DND-41 (cell line): ENCODE measurements around the gene HP.
"Not testable (repeated sequence)": the region's sequence is repeated elsewhere in the genome, so short reads cannot be mapped to it uniquely, and the experiment has no call there.

Experiments used
- ATAC-seq: fragments of 200-7000 bp; cut with Tn5 transposase; 3 replicates; pipeline ENCODE4 v1.9.1; 2021; ENCODE audit warnings: low read depth; ENCODE audit not compliant: insufficient read depth
- DNase-seq: peaks from one replicate; pipeline ENCODE4 v3.0.0-alpha.2; 2020
- H2AFZ ChIP-seq: 2 replicates; pipeline ENCODE4 v1.6.0; 2012; ENCODE audit warnings: low read depth, low read length
- H3K27ac ChIP-seq: 2 replicates; pipeline ENCODE4 v1.5.1; 2012; ENCODE audit warnings: low read length, inconsistent platforms
- H3K27me3 ChIP-seq: fragments of 200-600 bp; sonication (generic); 2 replicates; pipeline ENCODE4 v1.6.0; 2012; ENCODE audit warnings: low read length, mild to moderate bottlenecking, inconsistent platforms; ENCODE audit not compliant: insufficient read depth, poor library complexity
- H3K36me3 ChIP-seq: 2 replicates; pipeline ENCODE4 v1.5.1; 2012; ENCODE audit warnings: low read length, inconsistent platforms; ENCODE audit not compliant: insufficient read depth
- H3K4me1 ChIP-seq: 2 replicates; pipeline ENCODE4 v1.5.1; 2012; ENCODE audit warnings: mild to moderate bottlenecking, low read length; ENCODE audit not compliant: insufficient read depth
- H3K4me2 ChIP-seq: 2 replicates; pipeline ENCODE4 v1.6.0; 2012; ENCODE audit warnings: mild to moderate bottlenecking, moderate library complexity, low read length, inconsistent platforms; ENCODE audit not compliant: insufficient read depth
- H3K4me3 ChIP-seq, 2 experiments: fragments of 200-600 bp in 1 of 2; shearing (Covaris generic) in 1 of 2; 2 replicates each; pipeline ENCODE4 v1.5.1; 2012 to 2016; ENCODE audit warnings: inconsistent platforms in 2 of 2, low read length in 2 of 2, mild to moderate bottlenecking in 2 of 2, low read depth in 1 of 2, moderate library complexity in 1 of 2
- H3K79me2 ChIP-seq: 2 replicates; pipeline ENCODE4 v1.6.0; 2012; ENCODE audit warnings: low read length, inconsistent platforms; ENCODE audit not compliant: insufficient read depth
- H3K9ac ChIP-seq: 2 replicates; pipeline ENCODE4 v1.6.0; 2012; ENCODE audit warnings: low read depth, mild to moderate bottlenecking, inconsistent platforms, low read length, moderate library complexity
- H3K9me3 ChIP-seq: 2 replicates; pipeline ENCODE4 v1.5.1; 2012; ENCODE audit warnings: low read length, moderate library complexity, mild to moderate bottlenecking, inconsistent platforms; ENCODE audit not compliant: insufficient read depth, severe bottlenecking
- H4K20me1 ChIP-seq: 2 replicates; pipeline ENCODE4 v1.6.0; 2012; ENCODE audit warnings: low read length; ENCODE audit not compliant: insufficient read depth
- CTCF ChIP-seq: IDR thresholded peaks from 2 replicates; pipeline ENCODE4 v1.5.1; 2012; ENCODE audit warnings: borderline replicate concordance, low read length, moderate library complexity, mild to moderate bottlenecking; ENCODE audit not compliant: poor library complexity, severe bottlenecking; ENCODE audit errors: extremely low read depth
- EZH2 ChIP-seq: IDR thresholded peaks from 3 replicates; pipeline ENCODE4 v1.6.1; 2012; ENCODE audit warnings: borderline replicate concordance, low read depth, mild to moderate bottlenecking, moderate library complexity, low read length, inconsistent platforms; ENCODE audit not compliant: severe bottlenecking

Gene HP

GRCh38 chr16:72068930-72069329 is 14.6 kb downstream of the HP start:
- no peak for TF ChIP-seq EZH2
- TF ChIP-seq CTCF = no peak
- Histone ChIP-seq H3K27ac (no peak overlapping the region), H2AFZ (no peak overlapping the region), H3K27me3 (no peaks in the 10 kb centered on the region), H3K4me3 (no peak overlapping the region), H3K9ac (no peak overlapping the region), H3K9me3 (no peaks in the 10 kb centered on the region), H3K36me3 (no peaks in the 10 kb centered on the region), H3K79me2 (no peaks in the 10 kb centered on the region), H3K4me2 (no peak overlapping the region), H3K4me1 (no peaks in the 10 kb centered on the region), H4K20me1 (no peaks in the 10 kb centered on the region; the same call in 1 of the 2 replicates)
- ATAC-seq = no peak
- no peak for DNase-seq

- no peak for DNase-seq
- H3K4me2 ChIP-seq = no peak overlapping the region
- no peaks in the 10 kb centered on the region; the same call in 1 of the 2 replicates for H4K20me1 ChIP-seq
- no peak overlapping the region for H2AFZ ChIP-seq
- no peaks in the 10 kb centered on the region for H3K79me2 ChIP-seq
- no peaks in the 10 kb centered on the region for H3K4me1 ChIP-seq
- no peak overlapping the region for H3K4me3 ChIP-seq
- no peaks in the 10 kb centered on the region for H3K27me3 ChIP-seq
- ATAC-seq = no peak
- no peak for TF ChIP-seq EZH2
- TF ChIP-seq CTCF = no peak
- H3K9ac ChIP-seq = no peak overlapping the region
- H3K9me3 ChIP-seq = no peaks in the 10 kb centered on the region
- no peak overlapping the region for H3K27ac ChIP-seq
- no peaks in the 10 kb centered on the region for H3K36me3 ChIP-seq
These were observed 18.4 kb downstream of the HP start for GRCh38 chr16:72072514-72073342.

GRCh38 chr16:72073560-72074230 is 19.4 kb downstream of the HP start:
- no peak overlapping the region for H2AFZ ChIP-seq
- DNase-seq (no peak), ATAC-seq (no peak)
- H3K27ac ChIP-seq = no peak overlapping the region
- H3K27me3 ChIP-seq = no peaks in the 10 kb centered on the region
- no peaks in the 10 kb centered on the region for H3K79me2 ChIP-seq
- no peak overlapping the region for H3K4me2 ChIP-seq
- no peak overlapping the region for H3K9ac ChIP-seq
- no peaks in the 10 kb centered on the region for H3K36me3 ChIP-seq
- TF ChIP-seq EZH2 = no peak
- TF ChIP-seq CTCF = no peak
- H4K20me1 ChIP-seq = no peaks in the 10 kb centered on the region; the same call in 1 of the 2 replicates
- H3K9me3 ChIP-seq = no peaks in the 10 kb centered on the region
- H3K4me1 ChIP-seq = no peaks in the 10 kb centered on the region
- H3K4me3 ChIP-seq = no peak overlapping the region

- H3K9ac ChIP-seq, H3K27me3 ChIP-seq, DNase-seq, H3K79me2 ChIP-seq, H3K4me3 ChIP-seq, H4K20me1 ChIP-seq, H3K4me1 ChIP-seq, H3K27ac ChIP-seq, H3K4me2 ChIP-seq, ATAC-seq, H2AFZ ChIP-seq, H3K36me3 ChIP-seq, H3K9me3 ChIP-seq: not testable (repeated sequence)
These were observed 20.8 kb downstream of the HP start for GRCh38 chr16:72075067-72075466.

GRCh38 chr16:72076991-72077706 is 22.8 kb downstream of the HP start:
- not testable (repeated sequence) for H3K27me3 ChIP-seq, H2AFZ ChIP-seq, H3K9ac ChIP-seq, H4K20me1 ChIP-seq, H3K4me3 ChIP-seq, H3K9me3 ChIP-seq, H3K27ac ChIP-seq, H3K79me2 ChIP-seq, DNase-seq, H3K4me1 ChIP-seq, H3K4me2 ChIP-seq, ATAC-seq, H3K36me3 ChIP-seq
